Measurements from ENCODE around the gene RSPH6A.

The RSPH6A gene

GRCh38 chr19:45860359-45861259 is 45.5 kb upstream of the RSPH6A start:
- no peak for TF ChIP-seq CTCF (IDR thresholded peaks at IDR 0.05; ENCODE audit: control insufficient read depth, insufficient read depth, low read depth, low read length, missing control alignments)
- DNase-seq (ENCODE audit: low read depth) = no peak
- H3K4me3 ChIP-seq (ENCODE audit: control insufficient read depth, low read depth, low read length) = no peak overlapping the region

- no peak for TF ChIP-seq CTCF (IDR thresholded peaks at IDR 0.05; ENCODE audit: control insufficient read depth, insufficient read depth, low read depth, low read length, missing control alignments)
- H3K4me3 ChIP-seq (ENCODE audit: control insufficient read depth, low read depth, low read length) = no peak overlapping the region
- no peak for DNase-seq (ENCODE audit: low read depth)
Observed at GRCh38 chr19:45854167-45854778, 39.2 kb upstream of the RSPH6A start.

- H3K4me3 ChIP-seq (ENCODE audit: control insufficient read depth, low read depth, low read length) = no peak overlapping the region
- TF ChIP-seq CTCF (IDR thresholded peaks at IDR 0.05; ENCODE audit: control insufficient read depth, insufficient read depth, low read depth, low read length, missing control alignments) = no peak
- no peak for DNase-seq (ENCODE audit: low read depth)
Observed at GRCh38 chr19:45852983-45853382, 37.9 kb upstream of the RSPH6A start.

DNA sequence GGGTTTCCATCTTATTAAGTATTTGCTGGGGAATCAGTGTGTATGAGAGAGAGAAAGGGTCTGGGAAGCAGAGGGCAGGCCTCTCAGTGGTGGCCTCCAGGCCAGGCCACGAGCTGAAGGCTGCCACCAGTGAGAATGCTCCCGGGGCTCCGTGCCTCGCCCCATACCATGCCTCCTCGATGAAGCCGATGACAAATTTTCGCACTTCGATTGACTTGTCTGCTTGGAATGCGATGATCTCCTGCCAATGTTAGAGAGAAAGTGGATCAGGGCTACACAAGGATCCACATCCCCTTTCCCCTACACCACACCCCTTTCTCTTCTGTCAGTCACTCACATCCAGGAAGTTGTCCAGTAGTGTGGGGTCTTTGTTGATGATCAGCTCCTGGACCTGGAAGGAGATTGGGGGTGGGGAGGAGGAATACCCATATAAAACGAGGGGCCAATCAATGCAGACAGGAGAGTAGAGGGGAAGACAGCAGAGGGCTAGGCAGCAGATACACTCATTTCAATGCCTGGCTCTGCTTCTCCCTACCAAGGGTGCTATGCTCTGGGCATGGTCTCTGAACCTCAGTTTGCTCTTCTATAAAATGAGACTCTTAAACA is 37.1 kb upstream of the RSPH6A start:
- H3K4me3 ChIP-seq (ENCODE audit: control insufficient read depth, low read depth, low read length) = no peak overlapping the region
- TF ChIP-seq CTCF (IDR thresholded peaks at IDR 0.05; ENCODE audit: control insufficient read depth, insufficient read depth, low read depth, low read length, missing control alignments) = no peak
- no peak for DNase-seq (ENCODE audit: low read depth)

- H3K4me3 ChIP-seq (ENCODE audit: control insufficient read depth, low read depth, low read length) = no peak overlapping the region
- DNase-seq (ENCODE audit: low read depth) = no peak
- TF ChIP-seq CTCF (IDR thresholded peaks at IDR 0.05; ENCODE audit: control insufficient read depth, insufficient read depth, low read depth, low read length, missing control alignments) = peak; percentile 27
Observed at GRCh38 chr19:45848922-45849321, 33.8 kb upstream of the RSPH6A start.

GRCh38 chr19:45847663-45848062 is 32.6 kb upstream of the RSPH6A start:
- TF ChIP-seq CTCF (IDR thresholded peaks at IDR 0.05; ENCODE audit: control insufficient read depth, insufficient read depth, low read depth, low read length, missing control alignments) = no peak
- no peak for DNase-seq (ENCODE audit: low read depth)
- no peak overlapping the region for H3K4me3 ChIP-seq (ENCODE audit: control insufficient read depth, low read depth, low read length)
